Measurements from ENCODE around the gene NAXE. TPM values are rescaled to one million over a fixed set of nuclear protein-coding genes. Genes with fewer than 3 reads are reported as not detected.

NAXE gene
- total RNA-seq, 1 experiment from 2014 or later, result 261 TPM

DNA sequence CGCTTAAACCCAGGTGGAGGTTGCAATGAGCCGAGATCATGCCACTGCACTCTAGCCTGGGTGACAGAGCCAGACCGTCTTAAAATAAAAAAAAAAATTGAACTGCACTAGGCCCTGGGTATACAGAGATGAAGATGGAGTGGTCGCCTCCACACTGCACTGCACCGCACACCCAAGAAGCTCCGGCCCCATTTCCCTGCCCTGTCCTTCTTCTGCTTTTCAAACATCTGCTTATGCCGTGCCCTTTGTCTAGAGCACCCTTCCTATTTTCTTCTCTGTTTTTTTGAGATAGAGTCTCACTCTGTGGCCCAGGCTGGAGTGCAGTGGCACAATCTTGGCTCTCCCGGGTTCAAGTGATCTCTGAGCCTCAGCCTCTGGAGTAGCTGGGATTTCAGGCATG is 36.6 kb upstream of the NAXE start:
- ChIA-PET CTCF (no interaction called here), POLR2A (ENCODE audit: unreplicated experiment) (interaction anchor here (0.6 kb wide), 1 partner anchor 12 kb away, joined by 3 read pairs; no protein-coding TSS in a partner anchor)
- no peak overlapping the region for H3K27ac ChIP-seq (ENCODE audit: low read length)
- H4K20me1 ChIP-seq (ENCODE audit: low read length), result no peaks in the 10 kb centered on the region
- no peaks in the 10 kb centered on the region for H3F3A ChIP-seq (ENCODE audit: low read length, unreplicated experiment)
- TF ChIP-seq EZH2 (IDR thresholded peaks at IDR 0.05; ENCODE audit: low read length, unreplicated experiment), result no peak
- no peak for TF ChIP-seq EZH2phosphoT487 (IDR thresholded peaks at IDR 0.05; ENCODE audit: borderline replicate concordance, low read length)
- TF ChIP-seq, protein P1, sequence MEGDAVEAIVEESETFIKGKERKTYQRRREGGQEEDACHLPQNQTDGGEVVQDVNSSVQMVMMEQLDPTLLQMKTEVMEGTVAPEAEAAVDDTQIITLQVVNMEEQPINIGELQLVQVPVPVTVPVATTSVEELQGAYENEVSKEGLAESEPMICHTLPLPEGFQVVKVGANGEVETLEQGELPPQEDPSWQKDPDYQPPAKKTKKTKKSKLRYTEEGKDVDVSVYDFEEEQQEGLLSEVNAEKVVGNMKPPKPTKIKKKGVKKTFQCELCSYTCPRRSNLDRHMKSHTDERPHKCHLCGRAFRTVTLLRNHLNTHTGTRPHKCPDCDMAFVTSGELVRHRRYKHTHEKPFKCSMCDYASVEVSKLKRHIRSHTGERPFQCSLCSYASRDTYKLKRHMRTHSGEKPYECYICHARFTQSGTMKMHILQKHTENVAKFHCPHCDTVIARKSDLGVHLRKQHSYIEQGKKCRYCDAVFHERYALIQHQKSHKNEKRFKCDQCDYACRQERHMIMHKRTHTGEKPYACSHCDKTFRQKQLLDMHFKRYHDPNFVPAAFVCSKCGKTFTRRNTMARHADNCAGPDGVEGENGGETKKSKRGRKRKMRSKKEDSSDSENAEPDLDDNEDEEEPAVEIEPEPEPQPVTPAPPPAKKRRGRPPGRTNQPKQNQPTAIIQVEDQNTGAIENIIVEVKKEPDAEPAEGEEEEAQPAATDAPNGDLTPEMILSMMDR (conservative IDR thresholded peaks at IDR 0.05; ENCODE audit: low read depth, low read length), result no peak
- intact Hi-C loops (cut with micrococcal nuclease), result no loop called here
- H3K79me2 ChIP-seq (ENCODE audit: low read length), result no peaks in the 10 kb centered on the region
- no peak overlapping the region for H3K4me3 ChIP-seq (ENCODE audit: low read length)
- peaks cover 21% of the 10 kb centered on the region for H3K4me1 ChIP-seq (ENCODE audit: insufficient read depth, low read length)
- no TSS peak for BruUV-seq (replicated peaks)
- H3K27me3 ChIP-seq (ENCODE audit: low read length), result no peaks in the 10 kb centered on the region
- H3K36me3 ChIP-seq (ENCODE audit: low read depth, low read length), result peaks cover 56% of the 10 kb centered on the region
- no peak overlapping the region for H2AFZ ChIP-seq (ENCODE audit: low read length)
- H3K9me2 ChIP-seq (replicated peaks; ENCODE audit: low read length), result no peaks in the 10 kb centered on the region
- no peak overlapping the region for H3K9ac ChIP-seq (ENCODE audit: low read length)
- no peak for ATAC-seq
- H3K9me3 ChIP-seq (ENCODE audit: low read length), result no peaks in the 10 kb centered on the region
- DNase-seq, result no peak
- no peak overlapping the region for H3K4me2 ChIP-seq (ENCODE audit: low read length)

DNA sequence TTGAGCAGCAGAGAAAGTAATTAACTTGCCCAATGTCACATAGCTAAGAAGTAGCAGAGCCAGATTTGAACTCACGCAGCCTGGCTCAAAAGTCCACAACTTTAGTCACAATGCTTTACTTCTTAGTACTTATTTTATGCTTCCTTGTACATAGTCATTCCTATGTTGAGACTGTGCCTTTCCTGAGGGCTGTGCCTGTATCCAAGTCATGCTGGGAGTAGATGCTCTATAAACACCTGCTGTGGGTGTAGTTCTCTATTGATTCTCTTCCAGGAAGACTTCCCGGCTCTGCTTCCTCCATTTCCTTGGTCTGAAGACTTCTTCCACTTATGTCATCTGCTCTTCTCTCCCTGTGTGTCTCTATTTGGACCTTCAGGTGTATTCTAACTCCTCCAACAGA is 35.9 kb upstream of the NAXE start:
- DNase-seq, result no peak
- H3K36me3 ChIP-seq (ENCODE audit: low read depth, low read length), result peaks cover 52% of the 10 kb centered on the region
- no peaks in the 10 kb centered on the region for H3K9me3 ChIP-seq (ENCODE audit: low read length)
- H3K4me1 ChIP-seq (ENCODE audit: insufficient read depth, low read length), result peaks cover 21% of the 10 kb centered on the region
- ATAC-seq, result no peak
- CTCF ChIA-PET, result no interaction called here
- H3K27me3 ChIP-seq (ENCODE audit: low read length), result no peaks in the 10 kb centered on the region
- no peaks in the 10 kb centered on the region for H3F3A ChIP-seq (ENCODE audit: low read length, unreplicated experiment)
- no peaks in the 10 kb centered on the region for H3K79me2 ChIP-seq (ENCODE audit: low read length)
- TF ChIP-seq, protein P1 (conservative IDR thresholded peaks at IDR 0.05; ENCODE audit: low read depth, low read length), result no peak
- TF ChIP-seq EZH2 (IDR thresholded peaks at IDR 0.05; ENCODE audit: low read length, unreplicated experiment) (no peak), EZH2phosphoT487 (IDR thresholded peaks at IDR 0.05; ENCODE audit: borderline replicate concordance, low read length) (no peak)
- H3K9me2 ChIP-seq (replicated peaks; ENCODE audit: low read length), result no peaks in the 10 kb centered on the region
- H3K4me2 ChIP-seq (ENCODE audit: low read length), result no peak overlapping the region
- H2AFZ ChIP-seq (ENCODE audit: low read length), result no peak overlapping the region
- POLR2A ChIA-PET (ENCODE audit: unreplicated experiment), result no interaction called here
- H3K27ac ChIP-seq (ENCODE audit: low read length), result no peak overlapping the region
- no TSS peak for BruUV-seq (replicated peaks)
- no peak overlapping the region for H3K9ac ChIP-seq (ENCODE audit: low read length)
- no peak overlapping the region for H3K4me3 ChIP-seq (ENCODE audit: low read length)
- H4K20me1 ChIP-seq (ENCODE audit: low read length), result no peaks in the 10 kb centered on the region
- intact Hi-C loops (cut with micrococcal nuclease), result no loop called here

DNA sequence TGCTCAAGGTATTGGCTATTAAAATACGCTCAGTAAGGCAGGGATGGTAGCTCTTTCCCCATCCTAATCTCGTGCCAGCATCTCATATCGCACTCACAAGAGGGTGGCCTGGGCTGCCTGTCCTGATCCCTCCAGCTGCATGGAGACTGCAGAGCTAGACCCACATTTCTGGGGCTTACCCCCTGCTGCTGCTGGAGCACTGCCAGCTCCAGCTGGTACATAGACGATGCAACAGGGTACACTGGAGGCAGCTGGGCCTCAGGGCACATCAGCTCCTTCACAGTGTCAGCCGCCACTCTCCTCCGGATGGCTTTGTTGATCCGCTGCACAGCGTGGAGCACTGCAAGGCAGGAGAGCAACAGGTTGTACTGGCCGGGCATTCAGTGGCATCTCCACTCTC is 35.2 kb upstream of the NAXE start:
- no peaks in the 10 kb centered on the region for H3K9me3 ChIP-seq (ENCODE audit: low read length)
- H2AFZ ChIP-seq (ENCODE audit: low read length), result no peak overlapping the region
- H3K4me2 ChIP-seq (ENCODE audit: low read length), result no peak overlapping the region
- POLR2A ChIA-PET (ENCODE audit: unreplicated experiment), result no interaction called here
- no peak overlapping the region for H3K27ac ChIP-seq (ENCODE audit: low read length)
- CTCF ChIA-PET, result no interaction called here
- ATAC-seq (no peak), DNase-seq (no peak)
- H3K27me3 ChIP-seq (ENCODE audit: low read length), result no peaks in the 10 kb centered on the region
- no peak overlapping the region for H3K4me3 ChIP-seq (ENCODE audit: low read length)
- no peaks in the 10 kb centered on the region for H4K20me1 ChIP-seq (ENCODE audit: low read length)
- peaks cover 20% of the 10 kb centered on the region for H3K4me1 ChIP-seq (ENCODE audit: insufficient read depth, low read length)
- H3K36me3 ChIP-seq (ENCODE audit: low read depth, low read length), result peaks cover 49% of the 10 kb centered on the region
- intact Hi-C loops (cut with micrococcal nuclease), result no loop called here
- no peaks in the 10 kb centered on the region for H3K79me2 ChIP-seq (ENCODE audit: low read length)
- H3K9me2 ChIP-seq (replicated peaks; ENCODE audit: low read length), result no peaks in the 10 kb centered on the region
- TF ChIP-seq, protein P1 (conservative IDR thresholded peaks at IDR 0.05; ENCODE audit: low read depth, low read length), result no peak
- TF ChIP-seq EZH2phosphoT487 (IDR thresholded peaks at IDR 0.05; ENCODE audit: borderline replicate concordance, low read length) (no peak), EZH2 (IDR thresholded peaks at IDR 0.05; ENCODE audit: low read length, unreplicated experiment) (no peak)
- H3F3A ChIP-seq (ENCODE audit: low read length, unreplicated experiment), result no peaks in the 10 kb centered on the region
- no peak overlapping the region for H3K9ac ChIP-seq (ENCODE audit: low read length)
- no TSS peak for BruUV-seq (replicated peaks)

Data from PC-3 (cell line).